Pancreas (tissue), 10 donors: ENCODE data around the gene RTN4. TPM values are rescaled to one million over a fixed set of nuclear protein-coding genes. Genes with fewer than 3 reads are reported as not detected.
"Not testable (repeated sequence)": the region's sequence is repeated elsewhere in the genome, so short reads cannot be mapped to it uniquely, and the experiment has no call there.

Experiments
- ATAC-seq, 4 donors: fragments of 200-7000 bp; cut with Tn5 transposase; one replicate each; pipeline versions ENCODE4 v1.8.0 to v1.9.1; 2020; ENCODE audit warnings: mild to moderate bottlenecking in 4 of 4, moderate library complexity in 4 of 4
- DNase-seq, 6 donors: peaks; one replicate each; pipeline ENCODE4 v3.0.0-alpha.2; 2020
- FAIRE-seq: peaks from 2 replicates; lab custom pipeline; 2012; peaks lifted over from hg19 to GRCh38; lab: Jason Lieb, UNC
- H3K27ac ChIP-seq, 4 donors: fragments of 200-600 bp; sonication (generic); 1 replicate in 3 of 4; 2 replicates in 1 of 4; pipeline versions ENCODE4 v1.5.0 to v1.8.0; 2020
- H3K27me3 ChIP-seq, 4 donors: fragments of 200-600 bp; one replicate each; pipeline ENCODE4 v1.8.0; 2021
- H3K36me3 ChIP-seq, 3 donors: fragments of 200-600 bp; sonication (generic) in 1 of 3; one replicate each; pipeline versions ENCODE4 v1.5.0 to v1.8.0; 2020 to 2021
- H3K4me1 ChIP-seq, 3 donors: fragments of 200-600 bp; one replicate each; pipeline ENCODE4 v1.8.0; 2021
- H3K4me3 ChIP-seq, 4 donors: fragments of 200-600 bp; sonication (generic) in 2 of 4; one replicate each; pipeline versions ENCODE4 v1.5.0 to v1.8.0; 2020 to 2021
- H3K9me3 ChIP-seq, 4 donors: fragments of 200-600 bp; one replicate each; pipeline ENCODE4 v1.8.0; 2021
- CTCF ChIP-seq, 4 donors: fragments of 200-600 bp; sonication (generic) in 3 of 4; IDR thresholded peaks; one replicate each; pipeline versions ENCODE4 v1.5.0 to v1.8.0; 2021; ENCODE audit warnings: antibody characterized with exemption in 4 of 4
- WGBS, 2 donors: extraction: QIAGEN DNeasy Blood & Tissue Kit; methylation state at CpG; one replicate each; pipeline ENCODE4 v1.1.7; 2013; 5-methylcytosine and 5-hydroxymethylcytosine counted together
- intact Hi-C, 3 donors: fragments of 100-400 bp; cut with DNase I; formaldehyde crosslinking; loops; one replicate each; pipeline versions ENCODE4 v1.11.1 to v1.14.2; 2022
- polyA plus RNA-seq, 2 donors: library from polyadenylated mRNA; stranded (reverse); fragments of 200-250 nt; gene quantifications; one replicate each; pipeline ENCODE4 v1.2.3, GENCODE V29; 2013
- total RNA-seq, 6 donors: library from RNA; stranded (reverse); fragmentation: NEBNext Ultra II Directional in 4 of 6; extraction: Animal tissue kit (Norgen Biotek cat#: 25700) in 4 of 6; gene quantifications; one replicate each; pipeline versions ENCODE4 v1.2.1 to v1.2.4, GENCODE V29; 2021 to 2023
- donor health status: healthy with polysubstance abuse.
- donor health status: DM: no; HTN: no; CAD: no; lungs with moderate emphysema.
- donor health status: DM: no; HTN: no; CAD: no.
- donor health status: control.
- donor health status: control.
- donor health status: Bipolar disorder and iron deficiency.
- donor health status: DM: yes; HTN: yes; CAD: no.
- donor health status: DM: no; HTN: no; CAD: no.
- donor health status: DM: no; HTN: no; CAD: no.
- donor health status: DM: yes; HTN: yes; CAD: no.

The RTN4 gene
- total and polyA plus RNA-seq, 8 donors = 38.3 to 105 (median 77.3) TPM

GRCh38 chr2:55097082-55097460 is 46.8 kb upstream of the RTN4 start:
- Histone ChIP-seq H3K27me3 (no peaks in the 10 kb centered on the region), H3K36me3 (no peaks in the 10 kb centered on the region), H3K4me1 (peaks cover 12 to 39% (median 35%) of the 10 kb centered on the region in 3 donors), H3K27ac (peak overlapping the region in 1 of 4 donors; percentile 26), H3K9me3 (no peaks in the 10 kb centered on the region), H3K4me3 (no peak overlapping the region)
- no peak for FAIRE-seq
- no peak for TF ChIP-seq CTCF (IDR thresholded peaks at IDR 0.05)
- DNase-seq = no peak
- 70 to 80% methylated on average over 1 of the region's 1 CpG for WGBS, 2 donors
- ATAC-seq = peak in 2 of 4 donors; percentile 31 to 38
- intact Hi-C loops = no loop called here

GRCh38 chr2:55096586-55096985 is 46.3 kb upstream of the RTN4 start:
- peak overlapping the region in 1 of 4 donors; percentile 11 for H3K27ac ChIP-seq

GRCh38 chr2:55093381-55093780 is 43.1 kb upstream of the RTN4 start:
- TF ChIP-seq CTCF (IDR thresholded peaks at IDR 0.05) = no peak
- ATAC-seq (no peak), FAIRE-seq (no peak), DNase-seq (no peak)
- intact Hi-C loops = no loop called here
- H3K27ac ChIP-seq = no peak overlapping the region
- H3K9me3 ChIP-seq = no peaks in the 10 kb centered on the region
- H3K4me1 ChIP-seq = peaks cover 0 to 15% (median 14%) of the 10 kb centered on the region in 3 donors
- no peaks in the 10 kb centered on the region for H3K27me3 ChIP-seq
- H3K4me3 ChIP-seq = no peak overlapping the region
- no peaks in the 10 kb centered on the region for H3K36me3 ChIP-seq
- WGBS, 2 donors = 76 to 81% methylated on average over 4 of the region's 4 CpGs

More at GRCh38 chr2:55096586-55096985, 46.3 kb upstream of the RTN4 start:
- H3K36me3 ChIP-seq = no peaks in the 10 kb centered on the region
- H3K9me3 ChIP-seq = no peaks in the 10 kb centered on the region
- no peak for TF ChIP-seq CTCF (IDR thresholded peaks at IDR 0.05)
- no peaks in the 10 kb centered on the region for H3K27me3 ChIP-seq
- H3K4me1 ChIP-seq = peaks cover 12 to 37% (median 35%) of the 10 kb centered on the region in 3 donors
- intact Hi-C loops = no loop called here
- H3K4me3 ChIP-seq = no peak overlapping the region
- ATAC-seq = no peak
- no peak for FAIRE-seq
- no peak for DNase-seq
- WGBS, 2 donors = 89 to 93% methylated on average over 3 of the region's 3 CpGs

GRCh38 chr2:55092439-55092838 is 42.2 kb upstream of the RTN4 start:
- DNase-seq (no peak), ATAC-seq (peak in 3 of 4 donors; percentile 52 to 59 (median 59)), FAIRE-seq (no peak)
- Histone ChIP-seq H3K36me3 (no peaks in the 10 kb centered on the region), H3K27ac (no peak overlapping the region), H3K4me3 (no peak overlapping the region), H3K27me3 (no peaks in the 10 kb centered on the region), H3K4me1 (peaks cover 0 to 9% (median 7%) of the 10 kb centered on the region in 3 donors), H3K9me3 (no peaks in the 10 kb centered on the region)
- no peak for TF ChIP-seq CTCF (IDR thresholded peaks at IDR 0.05)
- intact Hi-C loops = no loop called here
- WGBS, 2 donors = 54 to 63% methylated on average over 6 of the region's 6 CpGs

- H3K4me1 ChIP-seq, H3K36me3 ChIP-seq, DNase-seq, H3K4me3 ChIP-seq, H3K27ac ChIP-seq, intact Hi-C loops, H3K27me3 ChIP-seq, H3K9me3 ChIP-seq, FAIRE-seq, ATAC-seq: not testable (repeated sequence)
- 63 to 69% methylated on average over 3 to 4 of the region's 4 CpGs for WGBS, 2 donors
These were observed 41.4 kb upstream of the RTN4 start for GRCh38 chr2:55091681-55092080.
